Suprapubic skin (tissue), 4 donors: ENCODE results near the gene L3MBTL4.

ENCODE experiments used
- CTCF ChIP-seq, 2 donors: fragments of 200-600 bp in 1 of 2; fragments of 450-650 bp in 1 of 2; sonication (generic) in 1 of 2; IDR thresholded peaks; one replicate each; pipeline ENCODE4 v1.5.1; 2016 to 2019; ENCODE audit warnings: antibody characterized with exemption in 2 of 2, mild to moderate bottlenecking in 1 of 2, moderate library complexity in 1 of 2
- POLR2A ChIP-seq, 2 donors: fragments of 450-650 bp; IDR thresholded peaks; one replicate each; pipeline ENCODE4 v1.6.1; 2017; ENCODE audit warnings: antibody characterized with exemption in 2 of 2, mild to moderate bottlenecking in 2 of 2, moderate library complexity in 2 of 2
- POLR2AphosphoS5 ChIP-seq, 3 donors: sonication (generic); formaldehyde crosslinking; IDR thresholded peaks; one replicate each; pipeline ENCODE4 v1.6.1; 2017; ENCODE audit warnings: antibody characterized with exemption in 3 of 3

GRCh38 chr18:5972298-5972697, 442.4 kb downstream of the L3MBTL4 start:
- no peak for TF ChIP-seq CTCF (IDR thresholded peaks at IDR 0.05)
- TF ChIP-seq POLR2A (IDR thresholded peaks at IDR 0.05) = no peak
- TF ChIP-seq POLR2AphosphoS5 (IDR thresholded peaks at IDR 0.05) = no peak
